HepG2 (cell line): ENCODE results near the gene HMG20B. TPM values are rescaled to one million over a fixed set of nuclear protein-coding genes. Genes with fewer than 3 reads are reported as not detected.

Experiments
- ATAC-seq: fragments of 200-7000 bp; cut with Tn5 transposase; 3 replicates; pipeline ENCODE4 v1.9.1; 2020; ENCODE audit warnings: mild to moderate bottlenecking, moderate library complexity
- BruUV-seq: library from RNA; stranded (reverse); fragments of 400-500 nt; replicated peaks from 2 replicates; lab custom pipeline; 2021; lab: Mats Ljungman, UMichigan
- CTCF ChIA-PET: fragments of 300-600 bp; formaldehyde crosslinking; extraction: SDS; loops from one replicate; lab custom pipeline; 2021; ENCODE audit warnings: low total read pairs, inconsistent platforms, low intra/inter-chr PET ratio; lab: Yijun Ruan, JAX
- POLR2A ChIA-PET: fragments of 350-600 bp; sonication (Branson Sonifier 250); formaldehyde crosslinking; loops from one replicate; lab custom pipeline; 2020; ENCODE audit warnings: antibody characterized with exemption, inconsistent platforms; lab: Yijun Ruan, JAX
- DNase-seq: peaks from one replicate; pipeline ENCODE4 v3.0.0-alpha.2; 2015; ENCODE audit warnings: low spot score
- FAIRE-seq: peaks from 3 replicates; lab custom pipeline; 2011; peaks lifted over from hg19 to GRCh38; lab: Jason Lieb, UNC
- H2AFZ ChIP-seq: one replicate; pipeline ENCODE4 v1.6.1; 2011; ENCODE audit warnings: low read length, inconsistent platforms
- H3K27ac ChIP-seq: fragments of 300-600 bp; 3 replicates; pipeline ENCODE4 v1.8.0; 2011; ENCODE audit warnings: mixed run types, mild to moderate bottlenecking, mixed read lengths, low read length, inconsistent platforms; ENCODE audit not compliant: insufficient read depth; ENCODE audit errors: extremely low read length
- H3K27me3 ChIP-seq, 2 experiments: fragments of 200-600 bp in 1 of 2; 2 replicates in 1 of 2; 3 replicates in 1 of 2; pipeline versions ENCODE4 v1.6.0 to v1.8.0; 2011; ENCODE audit warnings: low read length in 2 of 2, mild to moderate bottlenecking in 2 of 2, moderate library complexity in 2 of 2, inconsistent platforms in 1 of 2; ENCODE audit not compliant: insufficient read depth in 2 of 2, control insufficient read depth in 1 of 2
- H3K36me3 ChIP-seq, 2 experiments: fragments of 200-600 bp in 1 of 2; replicated peaks in 1 of 2; 2 replicates in 1 of 2; 3 replicates in 1 of 2; pipeline versions ENCODE4 v1.5.1 to v1.8.0; 2011; ENCODE audit warnings: low read length in 2 of 2, inconsistent platforms in 1 of 2; ENCODE audit not compliant: insufficient read depth in 2 of 2, control insufficient read depth in 1 of 2
- H3K4me1 ChIP-seq: 2 replicates; pipeline ENCODE4 v1.5.1; 2012; ENCODE audit warnings: low read length, inconsistent platforms; ENCODE audit not compliant: insufficient read depth
- H3K4me2 ChIP-seq: 2 replicates; pipeline ENCODE4 v1.6.0; 2011; ENCODE audit warnings: low read depth, low read length, inconsistent platforms
- H3K4me3 ChIP-seq, 3 experiments: fragments of 200-600 bp in 1 of 3; sonication (generic), shearing (Covaris generic) in 1 of 3; replicated peaks in 1 of 3; 2 replicates each; pipeline ENCODE4 v1.5.1; 2011 to 2016; ENCODE audit warnings: low read length in 3 of 3, inconsistent platforms in 2 of 3, low read depth in 2 of 3, mild to moderate bottlenecking in 2 of 3, control low read depth in 1 of 3, mixed read lengths in 1 of 3; ENCODE audit not compliant: insufficient read depth in 1 of 3
- H3K79me2 ChIP-seq: one replicate; pipeline ENCODE4 v1.6.1; 2011; ENCODE audit warnings: low read length, inconsistent platforms; ENCODE audit not compliant: insufficient read depth
- H3K9ac ChIP-seq: 2 replicates; pipeline ENCODE4 v1.6.0; 2011; ENCODE audit warnings: mild to moderate bottlenecking, low read depth, low read length, inconsistent platforms; ENCODE audit not compliant: insufficient read depth
- H3K9me3 ChIP-seq: 2 replicates; pipeline ENCODE4 v1.5.1; 2012; ENCODE audit warnings: mild to moderate bottlenecking, low read length
- H4K20me1 ChIP-seq: 2 replicates; pipeline ENCODE4 v1.6.0; 2011; ENCODE audit warnings: inconsistent platforms, mild to moderate bottlenecking, low read length, moderate library complexity; ENCODE audit not compliant: insufficient read depth
- CREB1 ChIP-seq, 2 experiments: fragments of 450-650 bp in 1 of 2; IDR thresholded peaks; 2 replicates each; pipeline ENCODE4 v1.6.1; 2016 to 2017; ENCODE audit warnings: control low read depth in 1 of 2, mild to moderate bottlenecking in 1 of 2, missing compliant biosample characterization in 1 of 2, missing genetic modification characterization in 1 of 2
- KAT8 ChIP-seq: IDR thresholded peaks from 2 replicates; pipeline ENCODE4 v1.6.1; 2016; ENCODE audit warnings: missing genetic modification reagents, missing compliant biosample characterization
- KDM2A ChIP-seq: sonication (generic); formaldehyde crosslinking; IDR thresholded peaks from 2 replicates; pipeline ENCODE4 v1.4.0; 2020; ENCODE audit warnings: low read depth, missing genetic modification reagents, borderline replicate concordance
- MTA1 ChIP-seq: sonication (generic); formaldehyde crosslinking; IDR thresholded peaks from 2 replicates; pipeline ENCODE4 v1.4.0; 2020; ENCODE audit warnings: missing genetic modification reagents, mild to moderate bottlenecking, borderline replicate concordance
- NFE2L2 ChIP-seq: fragments of 150-350 bp; IDR thresholded peaks from 2 replicates; pipeline ENCODE4 v1.6.1; 2014; ENCODE audit warnings: low read length
- NFYB ChIP-seq: sonication (generic); formaldehyde crosslinking; IDR thresholded peaks from 2 replicates; pipeline ENCODE4 v1.4.0; 2020; ENCODE audit warnings: missing genetic modification reagents
- NR1H2 ChIP-seq: sonication (generic); formaldehyde crosslinking; IDR thresholded peaks from 2 replicates; pipeline ENCODE4 v1.8.1; 2022; ENCODE audit warnings: low read depth, missing genetic modification reagents, borderline replicate concordance
- SALL1 ChIP-seq: sonication (generic); formaldehyde crosslinking; IDR thresholded peaks from 2 replicates; pipeline ENCODE4 v1.8.0; 2022; ENCODE audit warnings: mild to moderate bottlenecking, missing genetic modification reagents
- SNAPC4 ChIP-seq: sonication (generic); formaldehyde crosslinking; IDR thresholded peaks from 2 replicates; pipeline ENCODE4 v1.4.0; 2020; ENCODE audit warnings: mild to moderate bottlenecking, missing genetic modification reagents
- TBX2 ChIP-seq: sonication (generic); formaldehyde crosslinking; IDR thresholded peaks from 2 replicates; pipeline ENCODE4 v1.5.0; 2020; ENCODE audit warnings: missing genetic modification reagents, mild to moderate bottlenecking, borderline replicate concordance
- ZNF468 ChIP-seq: sonication (generic); formaldehyde crosslinking; IDR thresholded peaks from 2 replicates; pipeline ENCODE4 v1.8.0; 2022; ENCODE audit warnings: mild to moderate bottlenecking, moderate library complexity, missing genetic modification reagents
- ZNF746 ChIP-seq: sonication (generic); formaldehyde crosslinking; IDR thresholded peaks from 2 replicates; pipeline ENCODE4 v1.8.0; 2022; ENCODE audit warnings: mild to moderate bottlenecking, missing genetic modification reagents
- ZNF749 ChIP-seq: sonication (generic); formaldehyde crosslinking; IDR thresholded peaks from 2 replicates; pipeline ENCODE4 v1.8.0; 2022; ENCODE audit warnings: mild to moderate bottlenecking, missing genetic modification reagents, moderate library complexity, borderline replicate concordance
- ZSCAN30 ChIP-seq: sonication (generic); formaldehyde crosslinking; IDR thresholded peaks from 2 replicates; pipeline ENCODE4 v1.5.0; 2020; ENCODE audit warnings: mild to moderate bottlenecking, missing genetic modification reagents
- WGBS: methylation state at CpG from one replicate; pipeline ENCODE4 v1.1.6; 2017; ENCODE audit warnings: low lambda C conversion rate; 5-methylcytosine and 5-hydroxymethylcytosine counted together
- in situ Hi-C: cut with HindIII; loops from 2 replicates; pipeline ENCODE4 v1.10.0; 2017; ENCODE audit warnings: low pct_unique_long_range_greater_than_20kb; ENCODE audit not compliant: extremely low pct_ligation_motif_present
- intact Hi-C: fragments of 100-400 bp; cut with micrococcal nuclease; formaldehyde crosslinking; loops from one replicate; pipeline ENCODE4 v1.10.0; 2022; ENCODE audit not compliant: unreplicated experiment
- polyA plus RNA-seq, 8 experiments: library from polyadenylated mRNA; depleted of rRNA in 3 of 8; stranded (reverse) in 7 of 8; unstranded in 1 of 8; fragments of >200 nt; fragmentation: Illumina TruSeq in 4 of 8; extraction: Trizol in 4 of 8; gene quantifications; 2 replicates each; pipeline versions ENCODE4 v1.2.1 to v1.2.3, GENCODE V29; 2011 to 2016; ENCODE audit warnings: low read depth in 4 of 8, missing spikeins in 1 of 8, mixed read lengths in 1 of 8; ENCODE audit not compliant: insufficient read depth in 1 of 8
- total RNA-seq, 5 experiments: library from RNA; depleted of rRNA; stranded (reverse); fragments of >200 nt; fragmentation: Illumina TruSeq; extraction: Trizol; gene quantifications; 2 replicates each; pipeline ENCODE4 v1.2.3, GENCODE V29; 2016; ENCODE audit warnings: low read depth in 1 of 5

HMG20B gene
- total and polyA plus RNA-seq, 2 of the 13 experiments (the other 11 are each of a cell fraction or from before 2014, with no cell fraction given), result 23.9 to 29.2 TPM

GRCh38 chr19:3589949-3590348, 17.2 kb downstream of the HMG20B start:
- H4K20me1 ChIP-seq, result no peaks in the 10 kb centered on the region
- DNase-seq (no peak), ATAC-seq (no peak), FAIRE-seq (no peak)
- peaks cover 5 to 33% of the 10 kb centered on the region in 2 experiments; a peak in 4 of 5 replicates for H3K27me3 ChIP-seq
- BruUV-seq, result no TSS peak
- H3K27ac ChIP-seq, result no peak overlapping the region
- no peaks in the 10 kb centered on the region for H3K36me3 ChIP-seq
- in situ Hi-C loops, result no loop called here
- WGBS, result 81% methylated on average over 19 of the region's 22 CpGs
- H3K4me3 ChIP-seq, result no peak overlapping the region
- ChIA-PET POLR2A (no interaction called here), CTCF (no interaction called here)
- no peak overlapping the region for H3K9ac ChIP-seq
- no peaks in the 10 kb centered on the region for H3K79me2 ChIP-seq
- TF ChIP-seq ZNF749 (CRISPR knock-in tag) (no peak), ZNF468 (CRISPR knock-in tag) (no peak), TBX2 (CRISPR knock-in tag) (no peak), NR1H2 (CRISPR knock-in tag) (no peak), SALL1 (CRISPR knock-in tag) (no peak), ZNF746 (CRISPR knock-in tag) (no peak), NFE2L2 (no peak), KDM2A (CRISPR knock-in tag) (no peak), SNAPC4 (CRISPR knock-in tag) (no peak), KAT8 (CRISPR knock-in tag) (no peak), MTA1 (CRISPR knock-in tag) (no peak), NFYB (CRISPR knock-in tag) (no peak), ZSCAN30 (CRISPR knock-in tag) (no peak), CREB1 (IDR thresholded peaks at IDR 0.05) (no peak), CREB1 (CRISPR knock-in tag; IDR thresholded peaks at IDR 0.05) (no peak)
- H2AFZ ChIP-seq, result no peak overlapping the region
- H3K4me1 ChIP-seq, result no peaks in the 10 kb centered on the region
- intact Hi-C loops, result no loop called here
- H3K9me3 ChIP-seq, result no peaks in the 10 kb centered on the region
- H3K4me2 ChIP-seq, result no peak overlapping the region
